Thymus (tissue), 11 donors: Measurements from ENCODE around the gene DDX39B. TPM values are rescaled to one million over a fixed set of nuclear protein-coding genes. Genes with fewer than 3 reads are reported as not detected.

Experiments
- DNase-seq, 9 donors: peaks; one replicate each; pipeline ENCODE4 v3.0.0-alpha.2; 2013; ENCODE audit warnings: low spot score in 9 of 9, low read depth in 6 of 9, missing footprints in 1 of 9
- H3K27ac ChIP-seq, 2 donors: one replicate each; pipeline ENCODE4 v1.5.1; 2013; ENCODE audit warnings: control low read depth in 1 of 2, low read depth in 1 of 2, low read length in 1 of 2, mild to moderate bottlenecking in 1 of 2, moderate library complexity in 1 of 2
- H3K27me3 ChIP-seq, 2 donors: one replicate each; pipeline ENCODE4 v1.5.1; 2013; ENCODE audit warnings: low read length in 1 of 2; ENCODE audit not compliant: control insufficient read depth in 2 of 2, insufficient read depth in 1 of 2
- H3K36me3 ChIP-seq, 2 donors: one replicate each; pipeline ENCODE4 v1.5.1; 2013; ENCODE audit warnings: low read length in 1 of 2, mild to moderate bottlenecking in 1 of 2, moderate library complexity in 1 of 2; ENCODE audit not compliant: control insufficient read depth in 2 of 2, insufficient read depth in 2 of 2
- H3K4me1 ChIP-seq, 2 donors: one replicate each; pipeline ENCODE4 v1.5.1; 2013; ENCODE audit warnings: low read length in 2 of 2; ENCODE audit not compliant: control insufficient read depth in 2 of 2, insufficient read depth in 2 of 2
- H3K4me3 ChIP-seq, 2 donors: one replicate each; pipeline ENCODE4 v1.5.1; 2013; ENCODE audit warnings: low read length in 2 of 2, control low read depth in 1 of 2, mild to moderate bottlenecking in 1 of 2
- H3K9me3 ChIP-seq, 2 donors: one replicate each; pipeline ENCODE4 v1.5.1; 2013; ENCODE audit warnings: low read length in 1 of 2, mild to moderate bottlenecking in 1 of 2; ENCODE audit not compliant: control insufficient read depth in 2 of 2, insufficient read depth in 1 of 2
- WGBS: extraction: QIAGEN DNeasy Blood & Tissue Kit; methylation state at CpG from one replicate; pipeline ENCODE4 v1.1.7; 2013; 5-methylcytosine and 5-hydroxymethylcytosine counted together
- polyA plus RNA-seq: library from polyadenylated mRNA; stranded (reverse); fragments of 200-250 nt; gene quantifications from one replicate; pipeline ENCODE4 v1.2.3, GENCODE V29; 2013
- total RNA-seq: library from RNA; stranded (reverse); fragments of 120-200 nt; gene quantifications from one replicate; pipeline ENCODE4 v1.2.4, GENCODE V29; 2013
- donor health status: healthy.

Gene DDX39B
- total and polyA plus RNA-seq, 2 donors = 305 to 761 TPM

DNA sequence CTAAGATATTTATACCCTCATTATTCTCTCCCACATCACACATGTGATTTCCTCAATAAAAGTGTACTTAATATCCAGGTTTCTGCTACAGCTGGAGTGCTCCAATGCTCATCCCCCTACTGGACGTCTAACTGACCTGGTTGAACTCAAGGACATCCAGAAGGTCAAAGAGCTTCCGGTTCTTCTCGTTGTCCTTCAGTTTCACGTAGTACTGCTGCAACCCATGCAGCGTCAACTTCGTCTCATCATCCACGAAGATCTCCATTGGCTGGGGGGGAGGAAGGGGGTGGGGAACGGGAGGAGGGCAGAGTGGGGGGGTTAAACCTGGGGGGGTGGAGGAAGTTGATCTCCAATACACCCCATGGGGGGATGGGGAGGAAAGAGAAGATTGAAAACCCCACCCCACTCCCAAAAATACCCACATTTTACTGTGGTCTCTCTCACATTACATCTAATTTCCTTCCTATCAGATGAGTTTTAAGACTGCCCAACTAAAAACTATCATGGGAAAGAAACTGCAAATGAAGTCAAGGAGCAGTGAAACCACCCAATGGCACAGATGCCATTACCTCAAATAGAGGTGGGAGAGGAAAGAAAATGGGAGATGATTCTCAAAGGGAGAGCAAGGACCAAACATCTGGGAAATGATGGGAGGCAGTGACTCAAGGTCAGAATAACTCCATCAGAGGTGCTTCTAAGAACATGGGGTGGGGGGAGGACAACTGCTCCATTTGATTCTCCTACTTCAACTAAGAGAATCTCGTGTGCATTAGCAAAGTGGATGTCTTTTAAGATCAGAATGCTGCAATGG lies 9.0 kb downstream of the DDX39B start:
- Histone ChIP-seq H3K27me3 (no peaks in the 10 kb centered on the region), H3K4me1 (no peaks in the 10 kb centered on the region), H3K4me3 (no peak overlapping the region), H3K27ac (no peak overlapping the region), H3K9me3 (no peaks in the 10 kb centered on the region), H3K36me3 (peaks cover 76 to 92% of the 10 kb centered on the region in 2 donors)
- DNase-seq = no peak
- WGBS = 96% methylated on average over 9 of the region's 9 CpGs

- no peak overlapping the region for H3K4me3 ChIP-seq
- WGBS = 84% methylated on average over 9 of the region's 9 CpGs
- H3K27me3 ChIP-seq = no peaks in the 10 kb centered on the region
- DNase-seq = no peak
- H3K36me3 ChIP-seq = peaks cover 76 to 83% of the 10 kb centered on the region in 2 donors
- H3K4me1 ChIP-seq = no peaks in the 10 kb centered on the region
- H3K9me3 ChIP-seq = no peaks in the 10 kb centered on the region
- H3K27ac ChIP-seq = no peak overlapping the region
Observed at GRCh38 chr6:31531771-31532643, 9.8 kb downstream of the DDX39B start.

DNA sequence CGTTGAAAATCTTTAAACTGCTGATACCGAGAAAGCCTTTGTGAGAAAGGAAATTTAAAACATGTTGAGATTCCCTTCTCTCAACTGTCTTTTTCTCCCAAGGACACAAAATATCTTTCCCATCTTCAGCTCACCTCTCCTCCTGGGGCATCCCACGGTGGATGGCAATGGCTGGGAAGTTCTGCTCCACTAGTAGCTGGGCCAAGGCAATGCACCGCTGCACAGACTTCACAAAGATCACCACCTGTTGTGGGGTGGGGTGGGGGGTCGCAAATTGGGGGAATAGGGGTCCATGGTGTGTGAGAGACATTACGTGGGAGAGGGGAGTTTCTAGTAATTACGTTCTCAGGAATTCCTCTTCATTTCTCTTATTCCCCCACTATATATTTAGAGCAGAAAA lies 10.6 kb downstream of the DDX39B start:
- H3K4me1 ChIP-seq = no peaks in the 10 kb centered on the region
- H3K4me3 ChIP-seq = no peak overlapping the region
- H3K36me3 ChIP-seq = peaks cover 69 to 75% of the 10 kb centered on the region in 2 donors
- no peaks in the 10 kb centered on the region for H3K9me3 ChIP-seq
- H3K27me3 ChIP-seq = no peaks in the 10 kb centered on the region
- 97% methylated on average over 7 of the region's 7 CpGs for WGBS
- DNase-seq = no peak
- no peak overlapping the region for H3K27ac ChIP-seq

DNA sequence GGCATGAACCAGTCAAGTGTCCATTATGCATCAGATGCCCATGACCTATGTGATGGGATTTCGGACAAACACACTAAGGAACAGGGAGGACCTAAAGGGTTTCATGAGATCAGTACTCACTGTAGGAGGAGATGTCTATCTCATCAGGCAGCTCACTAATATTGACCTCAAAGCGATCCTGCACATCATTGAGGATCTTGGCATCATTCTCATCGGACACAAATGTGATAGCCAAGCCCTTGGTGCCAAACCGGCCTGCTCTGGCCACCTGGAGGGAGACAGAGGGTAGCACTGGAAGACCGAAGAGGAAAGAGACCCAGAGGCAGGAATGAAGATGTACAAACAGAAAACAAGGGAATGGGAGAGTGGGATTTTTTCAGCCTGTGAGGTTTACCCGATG lies 11.1 kb downstream of the DDX39B start:
- 74% methylated on average over 6 of the region's 6 CpGs for WGBS
- H3K4me3 ChIP-seq = no peak overlapping the region
- H3K9me3 ChIP-seq = no peaks in the 10 kb centered on the region
- H3K27me3 ChIP-seq = no peaks in the 10 kb centered on the region
- H3K27ac ChIP-seq = no peak overlapping the region
- peaks cover 64 to 70% of the 10 kb centered on the region in 2 donors for H3K36me3 ChIP-seq
- H3K4me1 ChIP-seq = no peaks in the 10 kb centered on the region
- no peak for DNase-seq

DNA sequence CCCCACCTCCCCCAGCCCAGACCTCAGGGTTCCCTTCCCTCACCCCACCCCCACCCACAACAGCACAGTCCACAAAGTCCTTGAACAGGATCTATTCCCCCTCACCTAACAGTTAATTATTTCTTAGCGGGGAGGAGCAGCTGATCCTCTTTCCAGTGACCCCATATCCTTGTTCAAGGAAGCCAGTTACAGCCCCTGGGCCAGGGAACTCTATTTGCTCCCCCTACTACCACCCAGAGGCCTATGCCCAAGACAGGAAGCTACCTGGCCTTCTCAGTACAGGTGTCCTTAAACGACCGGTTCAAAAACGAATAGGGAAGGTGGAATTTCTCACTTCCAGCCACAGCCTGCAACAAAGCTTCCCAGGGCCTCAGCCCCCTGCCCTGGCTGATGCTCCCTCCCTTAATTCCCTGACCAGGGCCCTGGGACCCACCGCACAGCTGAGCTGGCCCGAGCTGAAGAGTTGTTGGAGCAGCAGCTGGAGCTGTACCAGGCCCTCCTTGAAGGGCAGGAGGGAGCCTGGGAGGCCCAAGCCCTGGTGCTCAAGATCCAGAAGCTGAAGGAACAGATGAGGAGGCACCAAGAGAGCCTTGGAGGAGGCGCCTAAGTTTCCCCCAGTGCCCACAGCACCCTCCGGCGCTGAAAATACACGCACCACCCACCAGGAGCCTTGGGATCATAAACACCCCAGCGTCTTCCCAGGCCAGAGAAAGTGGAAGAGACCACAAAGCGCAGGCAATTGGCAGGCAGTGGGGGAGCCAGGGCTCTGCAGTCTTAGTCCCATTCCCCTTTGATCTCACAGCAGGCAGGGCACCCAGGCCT lies 12.3 kb downstream of the DDX39B start:
- no peak for DNase-seq
- 70% methylated on average over 12 of the region's 12 CpGs for WGBS
- Histone ChIP-seq H3K4me3 (no peak overlapping the region), H3K9me3 (no peaks in the 10 kb centered on the region), H3K27ac (no peak overlapping the region), H3K27me3 (no peaks in the 10 kb centered on the region), H3K36me3 (peaks cover 53 to 59% of the 10 kb centered on the region in 2 donors), H3K4me1 (no peaks in the 10 kb centered on the region)

- DNase-seq = no peak
- Histone ChIP-seq H3K36me3 (peaks cover 46 to 52% of the 10 kb centered on the region in 2 donors), H3K27me3 (no peaks in the 10 kb centered on the region), H3K4me3 (no peak within 1 kb of the TSS), H3K9me3 (no peaks in the 10 kb centered on the region), H3K27ac (no peak within 1 kb of the TSS), H3K4me1 (no peaks in the 10 kb centered on the region)
- WGBS = 89% methylated on average over 7 of the region's 7 CpGs
Observed at GRCh38 chr6:31528821-31529328, 12.9 kb downstream of the DDX39B start, which contains the start of gene MCCD1. MCCD1 (plus strand) TSS chr6:31528962; CDS start chr6:31529015, 53 bp downstream.

GRCh38 chr6:31528307-31528777 lies 13.5 kb downstream of the DDX39B start:
- H3K4me3 ChIP-seq = no peak overlapping the region
- peaks cover 41 to 47% of the 10 kb centered on the region in 2 donors for H3K36me3 ChIP-seq
- 98% methylated on average over 4 of the region's 4 CpGs for WGBS
- no peak for DNase-seq
- H3K4me1 ChIP-seq = no peaks in the 10 kb centered on the region
- H3K9me3 ChIP-seq = no peaks in the 10 kb centered on the region
- no peak overlapping the region for H3K27ac ChIP-seq
- H3K27me3 ChIP-seq = no peaks in the 10 kb centered on the region

DNA sequence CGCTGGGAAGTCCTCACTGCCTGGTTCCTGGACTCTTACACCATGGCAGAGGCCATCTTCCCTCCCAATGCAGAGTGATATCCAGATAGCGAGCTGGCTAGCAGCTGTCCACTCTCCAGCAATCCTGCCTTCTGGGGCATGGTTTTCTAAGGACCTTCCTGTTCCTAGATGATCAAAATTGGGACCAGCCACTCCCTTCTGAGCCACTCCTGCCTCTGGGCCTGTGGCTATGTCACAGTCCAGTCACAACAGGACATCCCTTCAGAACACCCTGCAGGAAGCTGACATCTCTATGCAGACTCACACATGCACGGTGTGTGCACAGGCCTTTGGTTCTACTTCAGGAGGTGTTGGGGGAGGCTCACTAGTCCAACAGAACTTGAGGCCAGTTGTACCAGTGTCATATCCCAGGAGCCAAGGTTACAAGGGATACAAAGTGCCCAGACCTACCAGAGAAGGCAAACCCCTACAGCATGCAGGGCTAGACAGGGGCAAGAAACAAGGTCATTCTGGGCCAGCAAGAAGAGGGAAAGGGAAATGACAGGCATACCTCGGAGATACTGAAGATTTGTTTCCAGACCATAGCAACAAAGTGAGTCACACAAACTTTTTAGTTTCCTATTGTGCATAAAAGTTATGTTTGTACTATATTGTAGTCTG lies 15.7 kb downstream of the DDX39B start:
- H3K27me3 ChIP-seq = no peaks in the 10 kb centered on the region
- 93% methylated on average over 4 of the region's 4 CpGs for WGBS
- peaks cover 19 to 24% of the 10 kb centered on the region in 2 donors for H3K36me3 ChIP-seq
- H3K9me3 ChIP-seq = no peaks in the 10 kb centered on the region
- no peak overlapping the region for H3K4me3 ChIP-seq
- no peaks in the 10 kb centered on the region for H3K4me1 ChIP-seq
- H3K27ac ChIP-seq = no peak overlapping the region
- no peak for DNase-seq
